ENCODE results near the gene PITRM1.

PITRM1 gene

DNA sequence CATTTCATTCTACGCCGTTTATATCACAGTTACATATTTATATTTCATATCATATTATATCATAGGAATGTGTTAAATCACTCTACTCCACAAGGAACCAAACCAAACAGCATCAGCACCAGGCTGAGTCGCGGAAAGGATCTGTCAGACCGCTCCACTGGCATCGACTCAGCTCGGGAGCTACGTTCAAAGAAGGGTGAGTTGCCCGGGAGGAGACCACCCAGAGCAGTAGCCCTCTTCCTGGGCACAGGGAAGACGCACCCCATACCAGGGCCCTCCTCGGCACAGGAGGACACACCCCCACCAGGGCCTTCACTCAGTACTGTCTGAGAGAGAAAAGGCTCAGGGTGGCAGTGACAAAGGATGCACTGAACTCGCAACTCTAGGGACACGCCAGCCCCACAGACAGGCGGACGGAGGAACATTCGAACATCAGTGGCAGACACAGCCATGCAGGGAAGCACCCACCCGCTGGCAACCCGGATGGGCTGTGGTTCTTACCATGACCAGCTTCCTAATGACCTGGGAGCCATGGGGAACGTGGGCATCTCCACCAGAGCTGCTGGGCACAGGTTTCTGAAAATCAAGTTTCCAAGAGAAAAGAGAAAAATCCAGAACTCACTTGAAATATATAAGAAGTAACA is 28.7 kb downstream of the PITRM1 start:
- H3K79me2 ChIP-seq (ENCODE audit: insufficient read depth, low read length): no peaks in the 10 kb centered on the region
- TF ChIP-seq, protein P1, sequence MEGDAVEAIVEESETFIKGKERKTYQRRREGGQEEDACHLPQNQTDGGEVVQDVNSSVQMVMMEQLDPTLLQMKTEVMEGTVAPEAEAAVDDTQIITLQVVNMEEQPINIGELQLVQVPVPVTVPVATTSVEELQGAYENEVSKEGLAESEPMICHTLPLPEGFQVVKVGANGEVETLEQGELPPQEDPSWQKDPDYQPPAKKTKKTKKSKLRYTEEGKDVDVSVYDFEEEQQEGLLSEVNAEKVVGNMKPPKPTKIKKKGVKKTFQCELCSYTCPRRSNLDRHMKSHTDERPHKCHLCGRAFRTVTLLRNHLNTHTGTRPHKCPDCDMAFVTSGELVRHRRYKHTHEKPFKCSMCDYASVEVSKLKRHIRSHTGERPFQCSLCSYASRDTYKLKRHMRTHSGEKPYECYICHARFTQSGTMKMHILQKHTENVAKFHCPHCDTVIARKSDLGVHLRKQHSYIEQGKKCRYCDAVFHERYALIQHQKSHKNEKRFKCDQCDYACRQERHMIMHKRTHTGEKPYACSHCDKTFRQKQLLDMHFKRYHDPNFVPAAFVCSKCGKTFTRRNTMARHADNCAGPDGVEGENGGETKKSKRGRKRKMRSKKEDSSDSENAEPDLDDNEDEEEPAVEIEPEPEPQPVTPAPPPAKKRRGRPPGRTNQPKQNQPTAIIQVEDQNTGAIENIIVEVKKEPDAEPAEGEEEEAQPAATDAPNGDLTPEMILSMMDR (IDR thresholded peaks at IDR 0.05; ENCODE audit: insufficient read depth, low read length, poor library complexity, severe bottlenecking): no peak
- no peak for TF ChIP-seq EZH2phosphoT487 (conservative IDR thresholded peaks at IDR 0.05; ENCODE audit: low read length)

DNA sequence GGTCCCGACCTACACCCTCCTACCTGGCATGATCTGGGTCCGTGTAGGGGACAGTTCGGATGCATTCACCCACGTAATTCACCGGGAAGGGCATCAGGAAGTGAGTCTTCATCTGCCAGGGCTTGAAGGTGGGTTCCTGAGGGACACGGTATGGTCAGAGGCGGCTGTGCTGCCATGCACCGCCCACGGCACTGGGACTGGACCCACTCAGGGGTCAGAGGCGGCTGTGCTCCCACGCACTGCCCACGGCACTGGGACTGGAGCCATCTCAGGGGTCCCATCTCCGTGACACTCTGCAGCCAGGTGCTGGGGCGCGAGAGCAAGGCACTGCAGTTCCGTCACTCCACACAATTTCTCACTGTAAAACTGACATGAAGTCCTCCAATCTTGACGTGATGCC is 29.2 kb downstream of the PITRM1 start:
- H3K79me2 ChIP-seq (ENCODE audit: insufficient read depth, low read length): no peaks in the 10 kb centered on the region
- H3K36me3 ChIP-seq (ENCODE audit: low read length): no peaks in the 10 kb centered on the region

More for the DNA sequence above, 28.7 kb downstream of the PITRM1 start:
- no peaks in the 10 kb centered on the region for H3K9me2 ChIP-seq (replicated peaks; ENCODE audit: insufficient read depth, low read length)
- H3K4me2 ChIP-seq (ENCODE audit: low read depth, low read length, poor library complexity, severe bottlenecking): no peak overlapping the region
- H3K27ac ChIP-seq (ENCODE audit: low read depth, low read length): no peak overlapping the region
- H2AFZ ChIP-seq (ENCODE audit: low read depth, low read length, severe bottlenecking): no peak overlapping the region
- H3K27me3 ChIP-seq (ENCODE audit: low read length): no peaks in the 10 kb centered on the region
- no peaks in the 10 kb centered on the region for H3K9me3 ChIP-seq (ENCODE audit: insufficient read depth, low read length)
- H3K9ac ChIP-seq (ENCODE audit: low read length): no peak overlapping the region
- H3K36me3 ChIP-seq (ENCODE audit: low read length): no peaks in the 10 kb centered on the region
- no peak overlapping the region for H3K4me3 ChIP-seq (ENCODE audit: insufficient read depth, low read length, poor library complexity, severe bottlenecking)
- H4K20me1 ChIP-seq (ENCODE audit: low read depth, low read length): no peaks in the 10 kb centered on the region
- H3F3A ChIP-seq (ENCODE audit: insufficient read depth): no peaks in the 10 kb centered on the region

GRCh38 chr10:3142146-3142875 is 30.3 kb downstream of the PITRM1 start:
- H3K79me2 ChIP-seq (ENCODE audit: insufficient read depth, low read length): no peaks in the 10 kb centered on the region
- TF ChIP-seq, protein P1 (IDR thresholded peaks at IDR 0.05; ENCODE audit: insufficient read depth, low read length, poor library complexity, severe bottlenecking): no peak
- TF ChIP-seq EZH2phosphoT487 (conservative IDR thresholded peaks at IDR 0.05; ENCODE audit: low read length): no peak
- no peak overlapping the region for H2AFZ ChIP-seq (ENCODE audit: low read depth, low read length, severe bottlenecking)
- H3K4me3 ChIP-seq (ENCODE audit: insufficient read depth, low read length, poor library complexity, severe bottlenecking): no peak overlapping the region
- no peaks in the 10 kb centered on the region for H4K20me1 ChIP-seq (ENCODE audit: low read depth, low read length)
- no peaks in the 10 kb centered on the region for H3K27me3 ChIP-seq (ENCODE audit: low read length)
- no peaks in the 10 kb centered on the region for H3K36me3 ChIP-seq (ENCODE audit: low read length)
- H3K27ac ChIP-seq (ENCODE audit: low read depth, low read length): no peak overlapping the region
- no peaks in the 10 kb centered on the region for H3F3A ChIP-seq (ENCODE audit: insufficient read depth)
- no peaks in the 10 kb centered on the region for H3K9me2 ChIP-seq (replicated peaks; ENCODE audit: insufficient read depth, low read length)
- H3K9me3 ChIP-seq (ENCODE audit: insufficient read depth, low read length): no peaks in the 10 kb centered on the region
- H3K4me2 ChIP-seq (ENCODE audit: low read depth, low read length, poor library complexity, severe bottlenecking): no peak overlapping the region
- H3K9ac ChIP-seq (ENCODE audit: low read length): no peak overlapping the region

More for the DNA sequence above, 29.2 kb downstream of the PITRM1 start:
- H3K4me2 ChIP-seq (ENCODE audit: low read depth, low read length, poor library complexity, severe bottlenecking): no peak overlapping the region
- no peak overlapping the region for H3K9ac ChIP-seq (ENCODE audit: low read length)
- no peak overlapping the region for H3K4me3 ChIP-seq (ENCODE audit: insufficient read depth, low read length, poor library complexity, severe bottlenecking)
- TF ChIP-seq, protein P1 (IDR thresholded peaks at IDR 0.05; ENCODE audit: insufficient read depth, low read length, poor library complexity, severe bottlenecking): no peak
- no peak for TF ChIP-seq EZH2phosphoT487 (conservative IDR thresholded peaks at IDR 0.05; ENCODE audit: low read length)
- no peaks in the 10 kb centered on the region for H4K20me1 ChIP-seq (ENCODE audit: low read depth, low read length)
- no peaks in the 10 kb centered on the region for H3K27me3 ChIP-seq (ENCODE audit: low read length)
- no peak overlapping the region for H2AFZ ChIP-seq (ENCODE audit: low read depth, low read length, severe bottlenecking)
- no peaks in the 10 kb centered on the region for H3F3A ChIP-seq (ENCODE audit: insufficient read depth)
- H3K27ac ChIP-seq (ENCODE audit: low read depth, low read length): no peak overlapping the region
- H3K9me2 ChIP-seq (replicated peaks; ENCODE audit: insufficient read depth, low read length): no peaks in the 10 kb centered on the region
- no peaks in the 10 kb centered on the region for H3K9me3 ChIP-seq (ENCODE audit: insufficient read depth, low read length)

Measured in SU-DHL-6 (cell line).